Left renal pelvis (tissue), 4 donors: ENCODE data around the gene KCNQ2. TPM values are rescaled to one million over a fixed set of nuclear protein-coding genes. Genes with fewer than 3 reads are reported as not detected.
"Not testable (repeated sequence)": the region's sequence is repeated elsewhere in the genome, so short reads cannot be mapped to it uniquely, and the experiment has no call there.

ENCODE experiments used
- DNase-seq, 4 donors: peaks; one replicate each; pipeline ENCODE4 v3.0.0-alpha.2; 2013; ENCODE audit warnings: low read depth in 4 of 4, low spot score in 3 of 4
- polyA plus RNA-seq, 4 donors: library from polyadenylated mRNA; unstranded; fragments of 120-200 nt; gene quantifications; one replicate each; pipeline ENCODE4 v1.2.1, GENCODE V29; 2013; ENCODE audit not compliant: insufficient read length in 4 of 4

The KCNQ2 gene
- polyA plus RNA-seq, 4 donors = 1.9 to 9.0 (median 6.4) TPM

- DNase-seq = no peak
These were observed 76.7 kb downstream of the KCNQ2 start for GRCh38 chr20:63395723-63396122.

DNA sequence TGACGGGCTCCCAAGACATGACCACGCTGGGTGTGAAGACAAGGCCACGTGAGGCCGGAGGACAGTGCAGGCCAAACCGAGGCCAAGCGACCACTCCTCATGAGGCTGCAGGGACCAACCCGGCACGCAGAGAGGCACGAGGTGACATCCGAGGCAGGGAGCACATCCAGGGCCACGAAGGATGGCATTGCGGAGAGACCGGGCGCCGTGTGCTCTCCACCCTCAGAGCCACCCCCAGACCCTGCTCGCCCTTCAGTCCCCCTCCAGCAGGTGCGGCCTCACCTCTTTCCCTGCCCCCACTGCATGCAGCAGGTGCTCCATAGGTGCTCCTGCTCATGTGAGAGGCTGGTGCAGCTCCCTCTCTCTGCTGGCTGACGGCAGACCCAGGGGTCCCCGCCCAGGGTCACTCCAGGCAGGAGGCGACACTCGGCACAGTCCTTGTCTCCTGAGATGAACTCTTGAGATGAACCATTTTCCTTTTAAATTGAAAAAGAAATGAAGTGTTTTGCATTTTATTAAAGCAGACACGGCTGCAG, 77.5 kb downstream of the KCNQ2 start:
- no peak for DNase-seq

GRCh38 chr20:63394069-63394919, 78.2 kb downstream of the KCNQ2 start:
- DNase-seq = peak; percentile 58 to 80 (median 66)

DNA sequence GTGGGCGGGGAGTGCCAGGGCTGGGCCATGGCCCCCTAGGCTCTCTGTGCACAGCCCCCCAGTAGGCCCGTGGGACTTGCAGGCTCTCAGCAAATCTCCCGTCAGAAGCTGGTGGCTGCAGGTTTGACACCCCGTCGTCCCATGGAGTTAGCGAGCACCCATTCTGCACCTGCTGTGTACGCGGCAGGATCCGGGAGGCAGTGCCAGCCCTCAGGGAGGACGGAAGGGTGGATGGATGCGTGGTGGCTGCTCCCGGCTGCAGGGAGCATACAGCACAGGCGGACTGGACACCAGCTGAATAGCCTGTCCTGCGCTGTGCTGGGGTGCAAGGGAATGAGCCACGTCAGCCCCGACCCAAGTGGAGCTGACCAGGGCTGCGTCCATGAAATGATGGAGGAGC, 78.9 kb downstream of the KCNQ2 start:
- no peak for DNase-seq

- no peak for DNase-seq
These were observed 79.7 kb downstream of the KCNQ2 start for GRCh38 chr20:63392465-63393365.

- no peak for DNase-seq
These were observed 84.5 kb downstream of the KCNQ2 start for GRCh38 chr20:63387917-63388316.

DNA sequence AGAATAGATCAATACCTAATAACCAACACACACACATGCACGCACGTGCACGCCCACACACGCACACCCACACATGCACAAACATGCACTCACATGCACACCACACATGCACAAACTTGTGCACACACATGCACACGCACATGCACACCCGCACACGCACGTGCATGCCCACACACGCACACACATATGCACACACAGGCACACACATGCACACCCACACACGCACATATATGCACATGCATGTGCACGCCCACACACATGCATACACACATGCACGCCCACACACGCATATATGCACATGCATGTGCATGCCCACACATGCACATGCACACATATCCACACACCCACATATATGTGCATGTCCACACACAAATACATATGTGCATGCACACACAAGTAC, 85.1 kb downstream of the KCNQ2 start:
- DNase-seq = no peak

DNA sequence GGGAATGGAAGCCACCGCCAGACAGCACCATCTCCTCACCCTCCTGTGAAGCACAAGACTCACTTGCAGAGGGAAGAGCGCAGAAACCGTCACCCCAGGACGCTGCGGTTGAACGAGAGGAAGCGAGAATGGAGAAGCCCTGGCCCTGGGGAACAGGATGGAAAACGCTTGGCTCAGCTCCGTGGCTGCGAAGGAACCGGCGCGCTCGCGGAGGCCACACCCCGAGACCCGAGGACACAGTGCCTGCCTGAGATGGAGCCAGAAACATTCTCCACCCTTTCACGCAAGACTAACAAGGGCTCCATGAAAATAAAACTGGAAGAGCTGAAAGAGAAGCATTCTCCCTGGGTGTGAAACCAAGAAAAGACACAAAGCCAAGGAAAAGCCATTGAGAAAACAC, 86.0 kb downstream of the KCNQ2 start:
- no peak for DNase-seq

GRCh38 chr20:63385819-63386218, 86.6 kb downstream of the KCNQ2 start:
- DNase-seq = no peak

GRCh38 chr20:63384336-63384735, 88.1 kb downstream of the KCNQ2 start:
- DNase-seq = no peak

- no peak for DNase-seq
These were observed 88.9 kb downstream of the KCNQ2 start for GRCh38 chr20:63383556-63383955.

- no peak for DNase-seq
These were observed 89.7 kb downstream of the KCNQ2 start for GRCh38 chr20:63382551-63383300.

DNA sequence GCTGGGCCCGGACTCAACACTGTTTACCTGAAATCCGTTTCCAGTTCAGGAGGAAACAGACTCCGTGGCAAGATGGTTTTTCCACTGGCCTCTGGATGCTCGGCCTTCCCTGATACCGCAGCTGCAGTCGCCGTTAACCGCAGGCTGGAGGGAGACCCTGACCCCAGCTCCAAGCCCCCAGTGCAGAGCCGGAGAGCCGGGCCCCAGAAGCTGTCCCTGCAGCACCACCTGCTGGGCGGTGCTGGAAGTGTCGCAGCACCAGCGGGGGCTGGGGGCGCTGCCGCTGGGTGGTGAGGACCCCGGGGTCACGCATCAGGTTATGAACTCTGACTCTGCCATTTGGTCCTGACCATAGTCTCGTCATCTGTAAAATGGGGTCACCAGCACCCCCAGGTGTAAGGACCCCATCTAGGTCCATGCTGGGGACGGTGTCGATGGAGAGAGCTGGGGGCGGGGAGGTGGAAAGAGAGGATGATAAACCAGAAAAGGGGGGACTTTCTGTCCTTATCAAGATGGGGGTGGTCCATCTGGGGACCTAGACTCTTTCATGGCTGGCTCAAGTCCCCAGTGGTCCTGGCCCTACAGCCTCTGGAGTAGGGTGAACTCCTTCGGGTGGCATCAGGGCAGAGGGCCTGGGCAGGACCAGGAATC, 90.5 kb downstream of the KCNQ2 start:
- DNase-seq = no peak

GRCh38 chr20:63380346-63380870, 92.0 kb downstream of the KCNQ2 start:
- DNase-seq = no peak

- not testable (repeated sequence) for DNase-seq
These were observed 92.6 kb downstream of the KCNQ2 start for GRCh38 chr20:63379872-63380271.

- DNase-seq = no peak
These were observed 93.2 kb downstream of the KCNQ2 start for GRCh38 chr20:63379296-63379695.

DNA sequence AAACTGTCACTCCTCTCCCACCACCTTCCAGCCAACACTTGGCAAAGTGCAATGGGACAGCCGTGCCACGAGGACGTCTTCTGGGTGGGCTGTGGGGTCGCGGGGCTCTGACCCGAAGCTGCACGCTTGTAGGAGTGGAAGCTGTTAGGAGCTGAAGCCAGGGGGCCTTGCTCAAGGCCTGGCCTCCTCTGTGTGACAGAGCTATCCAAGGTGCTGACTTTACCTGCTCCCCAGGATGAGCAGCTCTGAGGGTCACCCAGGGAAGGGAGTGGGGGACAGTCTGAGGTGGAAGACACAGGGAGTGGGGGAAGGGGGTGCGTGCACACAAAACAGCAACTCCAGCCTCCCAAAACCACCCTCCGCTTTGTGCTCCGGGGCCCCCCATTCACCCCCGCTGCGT, 93.8 kb downstream of the KCNQ2 start:
- no peak for DNase-seq

GRCh38 chr20:63377951-63378381, 94.5 kb downstream of the KCNQ2 start:
- no peak for DNase-seq

DNA sequence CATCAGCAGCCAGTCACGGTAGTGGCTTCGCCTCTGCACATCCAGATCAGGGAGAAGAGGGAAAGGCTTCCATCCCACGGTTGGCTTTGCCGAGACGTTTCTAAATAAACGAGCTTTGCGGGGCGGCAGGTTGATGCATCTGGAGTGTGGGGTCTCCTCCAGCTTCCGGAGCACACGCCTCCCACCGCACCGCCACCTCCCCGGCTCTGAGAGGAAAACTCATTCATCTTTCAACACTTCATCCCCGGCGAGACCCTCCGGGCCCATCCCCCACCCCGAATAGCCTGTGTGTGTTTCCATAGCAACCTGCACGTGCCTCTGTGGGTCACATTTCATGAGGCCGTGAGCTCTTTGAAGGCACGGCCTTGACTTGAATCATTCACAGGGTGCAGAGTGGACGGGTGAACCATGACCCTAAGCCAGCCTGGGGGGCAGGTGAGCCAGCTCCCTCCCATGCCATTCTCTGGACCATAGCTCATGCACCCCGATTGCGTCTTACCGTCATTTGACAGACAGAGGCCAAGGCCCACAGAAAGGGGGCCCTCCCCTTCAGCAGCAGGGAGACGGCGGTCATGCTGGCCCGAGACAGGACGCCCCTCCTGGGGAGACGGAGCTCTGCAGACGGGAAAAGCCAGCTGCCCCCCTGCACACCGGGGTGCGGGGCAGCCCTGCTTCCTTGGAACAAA, 95.1 kb downstream of the KCNQ2 start:
- peak in 2 of 4 donors; percentile 55 to 69 for DNase-seq
